ENCODE measurements around the gene HOXB13.

The HOXB13 gene

DNA sequence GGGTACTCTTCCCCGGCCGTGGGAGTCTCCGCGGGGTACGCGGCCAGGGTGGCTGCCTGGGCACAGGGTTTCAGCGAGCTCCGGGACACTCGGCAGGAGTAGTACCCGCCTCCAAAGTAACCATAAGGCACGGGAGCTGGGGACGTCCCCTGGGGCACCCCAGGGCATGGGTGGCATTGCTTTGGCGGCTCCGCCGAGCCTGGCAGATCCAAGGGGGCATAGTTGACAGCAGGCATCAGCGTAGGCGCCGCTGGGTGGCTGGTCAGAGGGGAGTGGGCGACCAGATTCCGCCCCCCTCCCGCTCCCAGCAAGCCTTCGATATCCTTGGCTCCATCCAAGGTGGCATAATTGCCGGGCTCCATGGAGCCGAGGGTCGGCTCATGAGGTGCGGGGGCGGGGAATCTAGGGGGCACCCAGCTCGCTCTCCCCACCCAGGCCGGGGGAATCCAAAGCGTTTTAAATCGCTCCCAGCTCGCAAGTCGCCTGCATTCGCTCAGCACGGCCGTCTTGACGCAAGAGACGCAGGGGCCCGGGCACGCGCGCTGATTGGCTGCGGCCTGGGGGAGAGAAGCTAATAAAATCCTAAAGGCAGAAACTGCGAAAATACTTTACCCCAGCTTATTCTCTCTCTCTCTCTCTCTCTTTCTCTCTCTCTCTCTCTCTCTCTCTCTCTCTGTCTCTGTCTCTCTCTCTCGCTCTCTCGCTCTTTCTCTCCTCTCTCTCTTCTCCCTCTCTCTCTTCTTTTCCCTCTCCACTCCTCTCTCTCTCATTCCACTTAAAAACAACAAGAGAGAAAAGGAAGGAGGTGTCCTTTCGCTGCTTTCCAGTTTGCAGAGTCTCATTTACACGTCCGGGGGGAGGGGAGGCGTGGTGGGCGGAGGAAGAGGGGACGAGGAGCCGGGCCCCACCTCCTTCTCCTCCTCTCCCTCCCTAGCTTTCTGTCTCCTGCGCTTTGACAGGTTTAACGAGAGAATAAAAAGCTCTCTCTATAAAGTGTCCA is at the start of gene HOXB13:
TSS of gene HOXB13 (minus strand) at position 519 of the 1,000 bp plus-strand sequence. CDS start at position 362, 157 bp downstream.
- DNase-seq (ENCODE audit: low spot score) = no peak

DNA sequence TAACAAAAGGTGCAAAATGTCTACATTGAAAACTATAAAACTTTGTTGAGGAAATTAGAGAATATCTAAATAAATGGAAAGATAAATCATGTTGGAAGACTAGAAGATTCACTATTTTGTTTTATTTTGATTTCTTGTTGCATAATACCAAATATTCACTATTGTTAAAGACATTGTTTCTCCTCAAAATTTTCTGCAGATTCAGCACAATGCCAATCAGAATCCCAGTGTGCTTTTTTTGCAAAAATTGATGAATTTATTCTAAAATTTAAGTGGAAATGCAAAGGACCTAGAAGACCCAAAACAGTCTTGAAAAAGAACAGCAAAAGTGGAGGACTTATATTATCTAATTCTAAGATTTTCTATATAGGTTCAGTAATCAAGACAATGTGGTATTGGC is 48.1 kb upstream of the HOXB13 start:
- no peak for DNase-seq (ENCODE audit: low spot score)

DNA sequence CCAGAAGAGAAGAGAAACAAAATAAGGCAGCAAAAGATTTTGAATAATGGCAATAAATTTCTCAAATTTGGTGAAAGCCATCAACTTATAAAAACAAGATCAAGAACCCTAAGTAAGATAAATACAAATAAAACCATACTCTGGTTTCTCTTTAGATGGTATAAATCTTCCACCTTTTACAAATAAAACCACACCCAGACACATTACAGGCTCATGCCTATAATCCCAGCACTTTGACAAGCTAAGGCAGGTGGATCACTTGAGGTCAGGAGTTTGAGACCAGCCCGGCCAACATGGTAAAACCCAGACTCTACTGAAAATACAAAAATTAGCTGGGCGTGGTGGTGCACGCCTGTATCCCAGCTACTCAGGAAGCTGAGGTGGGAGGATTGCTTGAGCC is 44.7 kb upstream of the HOXB13 start:
- no peak for DNase-seq (ENCODE audit: low spot score)

DNA sequence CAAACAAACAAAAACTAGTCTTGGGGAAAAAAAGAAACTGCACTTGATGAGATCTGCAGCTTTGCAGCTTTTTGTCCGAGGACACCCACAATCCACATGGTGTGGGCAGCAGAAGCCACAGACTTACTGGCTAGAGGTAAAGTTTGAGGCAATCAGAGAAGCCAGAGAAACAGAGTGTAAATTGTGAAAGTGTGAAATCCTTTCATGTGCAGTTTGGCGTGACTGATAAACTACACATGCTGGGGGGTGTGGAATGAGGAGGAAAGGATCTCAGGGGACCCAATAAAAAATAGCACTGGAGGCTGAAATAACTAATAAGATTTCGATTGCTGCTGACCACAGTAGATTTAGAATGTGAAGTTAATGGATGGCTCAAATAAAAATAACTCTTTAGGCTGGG is 42.4 kb upstream of the HOXB13 start:
- no peak for DNase-seq (ENCODE audit: low spot score)

DNA sequence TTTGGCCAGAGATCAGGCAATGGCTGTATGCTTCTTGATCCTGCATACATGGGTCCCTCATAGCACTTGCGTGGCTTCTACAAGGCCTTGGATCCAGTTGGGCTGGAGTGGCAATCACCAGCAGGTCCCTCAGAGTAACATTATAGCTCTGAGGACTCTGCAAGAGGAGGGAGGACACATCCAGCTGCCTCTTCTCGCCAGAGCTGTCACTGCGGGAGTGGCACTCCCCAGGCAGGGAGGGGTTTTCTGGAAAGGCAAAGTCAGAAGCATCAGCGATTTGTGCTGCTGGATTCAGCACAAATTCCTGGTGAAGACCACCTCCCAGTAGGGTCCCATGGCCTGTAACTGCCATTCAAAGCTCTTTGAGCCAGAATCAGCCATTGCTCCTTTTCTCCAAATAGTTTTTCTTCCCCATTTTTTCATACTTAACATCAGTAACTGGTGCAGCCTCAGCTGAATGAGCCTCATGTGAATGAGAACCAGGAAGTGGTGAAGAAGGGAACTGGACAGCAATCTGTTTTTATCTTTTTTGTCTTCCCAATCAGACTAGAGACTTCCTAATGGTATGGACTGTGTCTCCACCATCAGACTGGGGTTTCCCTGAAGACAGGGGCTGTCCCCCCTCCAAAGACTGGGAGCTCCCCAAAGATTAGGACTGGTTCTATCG is 40.6 kb upstream of the HOXB13 start:
- DNase-seq (ENCODE audit: low spot score) = no peak

DNA sequence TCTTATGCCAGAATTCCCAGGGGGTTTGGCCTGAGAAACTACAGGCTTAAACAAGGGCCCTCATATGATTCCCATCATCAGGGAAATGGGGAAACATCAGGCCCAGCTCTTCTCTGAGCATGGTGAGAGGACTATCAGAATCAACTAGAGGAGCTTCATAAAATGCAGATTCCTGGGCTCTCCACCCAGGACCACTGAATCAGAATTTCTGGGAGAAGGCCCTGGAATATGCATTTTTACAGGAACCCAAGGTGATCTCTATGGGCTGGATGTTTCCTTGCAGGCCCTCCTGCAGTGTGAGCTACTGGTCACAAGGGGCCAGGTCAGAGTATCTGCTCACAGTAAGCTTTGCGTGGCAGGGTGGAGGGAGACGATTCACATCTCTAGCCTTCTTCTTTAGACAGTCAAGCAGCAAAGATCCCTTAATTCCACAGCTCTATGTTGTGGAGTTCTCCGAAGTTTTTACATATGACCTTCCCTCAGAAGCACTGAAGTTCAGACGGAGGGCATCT is 38.8 kb upstream of the HOXB13 start:
- DNase-seq (ENCODE audit: low spot score) = no peak

DNA sequence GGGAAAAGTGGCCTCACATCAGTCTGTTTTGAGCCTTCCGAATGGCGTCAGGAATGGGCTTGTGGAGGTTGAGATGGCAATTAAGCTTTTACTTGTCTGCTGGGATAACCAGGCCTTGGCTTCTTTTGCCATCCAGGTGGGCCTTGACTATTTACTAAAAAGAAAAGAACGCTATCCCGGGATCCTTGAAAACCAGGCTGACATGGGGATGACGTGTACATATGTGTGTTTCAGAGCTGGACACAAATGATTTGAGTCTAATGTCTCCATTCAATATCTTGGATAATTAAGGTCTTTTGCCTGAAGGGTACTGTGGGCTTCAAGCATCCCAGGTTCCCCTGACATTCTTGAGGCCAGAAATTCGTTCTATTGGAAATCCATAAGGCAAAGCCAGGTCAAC is 32.6 kb upstream of the HOXB13 start:
- DNase-seq (ENCODE audit: low spot score) = no peak

DNA sequence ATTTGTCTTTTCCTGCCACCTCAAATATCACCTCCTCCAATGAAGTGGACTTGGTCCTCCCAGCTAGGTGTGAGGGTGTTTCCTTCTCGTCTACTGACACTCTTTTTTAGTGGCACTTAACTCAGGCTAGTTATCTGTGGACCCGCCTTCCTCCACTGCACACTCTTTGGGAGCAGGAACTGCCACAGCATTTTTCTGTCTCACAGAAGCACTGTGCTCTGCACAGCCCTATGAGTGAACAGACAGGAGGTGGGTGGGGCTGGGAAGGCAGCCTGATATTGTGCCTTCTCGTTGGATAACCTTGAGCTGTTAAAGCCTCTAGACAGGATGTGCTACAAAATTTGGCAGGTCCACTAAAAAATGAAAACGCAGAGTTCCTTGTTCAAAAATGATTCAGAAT is 31.9 kb upstream of the HOXB13 start:
- no peak for DNase-seq (ENCODE audit: low spot score)

DNA sequence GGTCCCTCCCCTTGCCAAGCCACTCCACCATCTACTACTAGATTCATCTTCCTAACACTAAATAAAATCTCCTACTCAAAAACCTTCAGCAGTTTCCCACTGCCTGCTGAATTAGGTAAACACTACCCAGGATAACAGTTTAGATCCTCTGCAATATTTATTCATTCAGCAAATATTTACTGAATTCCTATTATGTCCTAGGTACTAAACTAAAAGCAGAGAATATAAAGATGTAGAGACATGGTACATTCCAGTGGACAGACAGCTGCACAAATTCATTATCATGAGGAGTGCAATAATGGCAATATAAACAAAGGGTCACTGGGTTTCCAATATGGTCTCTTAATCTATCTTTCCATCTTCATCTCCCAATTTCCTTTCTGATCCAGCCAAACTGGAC is 30.7 kb upstream of the HOXB13 start:
- DNase-seq (ENCODE audit: low spot score) = no peak

DNA sequence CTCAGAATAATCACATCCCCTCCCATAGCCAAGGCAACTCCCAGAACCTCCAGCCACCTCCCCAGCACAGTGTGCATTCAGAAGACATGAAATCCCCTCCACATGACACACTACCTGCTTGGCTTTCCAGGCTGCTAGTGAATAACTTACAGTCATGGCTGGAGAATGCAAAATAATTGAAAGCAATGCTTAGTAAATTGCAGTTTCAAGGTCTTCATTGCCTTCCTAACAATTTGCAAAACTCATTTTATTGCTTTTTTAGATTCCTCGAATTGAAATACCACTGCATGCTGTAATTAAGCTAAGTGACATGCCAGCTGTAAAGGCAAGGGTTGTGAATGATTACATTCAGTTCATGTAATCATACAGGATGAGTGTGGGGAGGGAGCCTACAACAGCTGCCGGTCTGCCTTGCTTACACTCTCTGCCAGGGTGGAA is 29.0 kb upstream of the HOXB13 start:
- no peak for DNase-seq (ENCODE audit: low spot score)

DNA sequence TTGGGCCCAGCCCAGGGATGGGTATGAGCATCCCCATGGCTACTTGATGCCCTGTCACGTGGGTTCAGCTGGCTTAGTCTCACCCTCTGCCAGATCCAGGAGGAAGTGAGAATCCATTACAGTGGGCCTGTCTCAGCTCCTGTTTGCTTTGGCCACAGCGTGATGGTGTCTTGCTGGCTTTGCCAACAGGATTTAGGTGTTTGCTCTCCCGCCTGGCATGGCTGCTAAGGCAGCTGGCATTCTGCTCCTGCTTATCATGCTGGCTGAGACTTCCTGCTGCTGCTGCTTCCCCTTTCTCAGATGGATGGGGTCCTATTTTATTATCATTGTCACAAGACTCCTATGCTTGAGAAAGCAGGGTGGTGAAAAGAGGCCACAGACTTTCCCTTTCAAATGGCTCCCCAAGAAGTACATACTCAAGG is 28.3 kb upstream of the HOXB13 start:
- no peak for DNase-seq (ENCODE audit: low spot score)

DNA sequence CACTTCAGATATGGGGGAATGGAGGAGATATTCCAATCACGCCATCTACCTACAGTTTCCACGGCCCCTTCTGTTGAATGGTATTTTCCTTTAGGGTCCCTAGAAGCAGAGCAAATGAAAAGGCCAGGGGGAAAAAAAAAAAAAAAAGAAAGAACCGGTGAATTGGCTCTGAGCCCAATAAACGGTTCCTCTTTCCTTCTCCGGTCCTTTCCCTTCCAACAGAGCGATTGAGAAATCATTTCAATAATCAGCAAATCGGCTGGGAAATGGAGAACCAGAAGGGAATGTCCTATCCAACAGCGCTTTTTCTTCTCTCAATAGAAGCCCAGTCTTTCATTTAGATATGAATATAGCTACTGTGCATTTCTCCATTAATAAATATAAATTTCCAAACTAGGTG is 26.8 kb upstream of the HOXB13 start:
- no peak for DNase-seq (ENCODE audit: low spot score)

DNA sequence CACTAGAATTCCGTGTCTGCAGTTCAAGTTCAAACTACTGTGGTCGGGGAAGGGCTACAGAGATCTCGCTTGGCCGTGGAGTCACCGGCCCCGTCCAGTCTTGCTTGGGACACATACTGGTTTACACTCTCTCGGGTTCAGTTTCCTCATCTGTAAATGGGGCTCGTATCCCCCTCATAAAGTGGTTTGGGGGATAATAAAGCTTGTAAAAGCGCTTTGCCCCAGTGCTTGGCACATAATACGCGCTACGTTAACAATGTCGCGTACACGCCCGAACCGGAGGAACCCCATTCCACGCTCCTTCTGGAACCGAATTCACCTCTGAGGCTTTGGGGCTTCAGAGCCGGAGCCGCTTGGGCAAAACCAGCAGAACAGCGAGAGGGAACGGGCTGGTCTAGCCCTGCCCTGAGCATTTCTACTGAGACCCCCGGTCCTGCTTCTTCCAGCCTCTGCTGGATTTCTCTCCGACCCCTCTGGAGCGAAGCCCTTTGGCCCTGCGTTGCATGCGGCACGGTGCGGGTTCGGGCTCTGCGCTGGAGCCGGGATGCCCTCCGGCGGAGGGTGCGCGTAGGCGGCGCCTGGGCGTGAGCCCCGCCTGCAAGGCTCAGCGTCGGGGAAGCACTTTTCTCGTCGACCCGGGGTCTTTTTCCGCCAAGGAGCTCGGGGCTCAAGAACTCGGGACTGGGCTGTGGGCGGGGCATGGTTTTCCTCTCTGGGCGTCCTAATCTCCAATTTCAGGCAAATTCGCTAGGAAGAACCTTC is 26.1 kb upstream of the HOXB13 start:
- no peak for DNase-seq (ENCODE audit: low spot score)

DNA sequence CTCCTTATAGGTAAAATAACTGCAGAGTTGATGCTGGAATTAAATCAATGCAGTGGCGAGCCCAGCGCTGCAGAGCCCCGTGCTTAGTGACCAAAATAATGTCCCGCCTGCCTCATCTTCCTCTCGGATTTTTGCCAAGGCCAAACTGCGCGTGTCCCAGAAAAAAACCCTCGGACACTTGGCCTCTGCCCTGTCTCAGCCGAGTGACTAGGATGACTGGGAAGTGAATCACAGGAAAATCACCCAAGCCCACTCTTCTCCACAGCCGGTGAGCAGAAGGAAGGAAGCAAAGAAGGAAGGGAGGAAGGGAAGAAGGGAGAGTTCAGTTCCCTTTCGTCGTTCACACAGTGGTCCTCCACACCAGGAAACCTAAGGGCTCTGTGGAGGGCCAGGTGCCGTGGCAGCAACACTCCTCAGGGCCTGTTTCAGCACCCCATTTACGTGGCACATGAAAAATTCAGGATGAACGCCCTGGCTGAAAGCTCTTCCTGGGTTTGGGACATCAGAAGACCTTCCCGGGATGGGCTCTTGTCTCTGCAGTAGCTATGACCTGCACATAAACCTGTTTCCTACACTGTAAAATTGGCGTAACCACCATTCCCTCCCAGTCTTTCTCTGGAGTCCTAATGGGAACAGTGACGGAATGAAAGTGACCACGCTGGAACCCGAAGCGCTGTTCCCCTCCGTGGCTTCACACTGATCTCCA is 25.4 kb upstream of the HOXB13 start:
- no peak for DNase-seq (ENCODE audit: low spot score)

DNA sequence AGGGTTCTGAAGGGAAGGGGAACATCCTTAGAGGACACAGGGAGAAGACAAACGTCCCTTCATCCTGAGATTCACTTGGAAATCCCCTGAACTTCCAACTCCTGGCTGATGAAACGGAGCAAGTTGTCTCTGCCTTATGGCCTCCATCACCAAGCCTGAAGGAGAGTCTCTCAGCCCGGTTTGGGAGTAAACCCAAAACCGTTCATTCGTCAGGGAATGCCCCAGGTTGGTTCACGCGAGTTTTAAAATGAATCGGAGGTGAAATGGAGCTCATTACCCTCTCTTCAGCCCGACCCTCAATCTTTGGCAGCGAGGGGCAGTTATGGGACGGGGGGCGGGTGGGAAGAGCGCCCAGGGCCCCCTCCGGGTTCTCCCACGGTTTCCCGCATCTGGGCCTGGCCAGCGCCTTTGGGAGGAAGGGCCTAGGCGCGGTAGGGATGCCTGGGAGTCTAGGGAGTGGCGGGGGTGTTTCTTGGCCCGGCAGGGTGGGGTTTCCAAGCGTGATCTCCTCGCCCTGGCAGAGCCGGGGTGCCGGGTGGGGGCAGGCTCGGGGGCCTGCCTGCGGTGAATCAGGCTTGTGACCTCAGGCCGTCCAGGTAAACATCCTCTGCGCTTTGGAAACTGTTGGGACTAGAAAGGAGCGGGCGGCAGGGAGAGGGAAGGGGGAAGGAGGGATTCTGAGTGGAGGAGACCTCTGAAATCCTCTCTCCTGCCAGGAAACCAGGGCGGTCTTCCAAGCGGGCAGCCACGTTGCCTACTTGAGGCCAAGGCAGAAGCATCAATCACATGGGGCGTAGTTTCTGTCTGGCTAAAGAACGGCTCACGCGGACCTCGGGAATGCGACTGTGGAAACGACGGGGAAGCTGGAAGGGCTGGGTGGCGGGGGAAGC is 24.1 kb upstream of the HOXB13 start:
- DNase-seq (ENCODE audit: low spot score) = no peak

DNA sequence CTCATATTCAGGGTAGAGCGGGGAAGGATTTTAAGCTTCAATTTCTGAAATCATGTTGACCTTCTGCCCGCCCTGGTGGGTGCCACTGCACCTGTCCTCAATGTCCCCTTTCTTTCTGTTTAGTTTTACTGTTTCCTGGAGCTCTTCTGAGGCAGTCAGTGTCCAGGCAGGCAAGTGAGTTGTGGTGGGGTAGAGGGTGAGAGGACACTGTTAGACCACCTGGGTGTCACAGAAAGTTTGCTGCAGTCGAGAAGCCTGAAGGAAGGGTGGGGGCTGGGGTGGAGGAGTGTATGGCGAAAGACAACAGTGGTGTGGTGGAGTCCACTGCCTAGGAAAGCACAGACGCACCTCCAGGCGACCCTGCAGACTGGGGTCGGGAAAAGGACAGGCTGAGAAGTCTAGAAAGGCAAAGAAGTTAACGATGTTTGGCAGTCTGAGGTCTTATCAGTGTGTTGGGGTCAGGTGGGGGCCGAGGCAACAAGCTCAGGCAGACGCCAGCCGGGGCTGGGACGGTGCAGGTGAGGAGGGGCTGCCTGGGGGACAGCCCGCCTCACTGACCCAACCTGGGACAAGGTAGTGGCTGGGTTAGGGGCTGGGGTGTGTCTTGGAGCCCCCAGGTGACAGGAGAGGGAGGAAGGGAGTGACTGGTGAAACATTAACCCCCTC is 23.3 kb upstream of the HOXB13 start:
- DNase-seq (ENCODE audit: low spot score) = no peak

DNA sequence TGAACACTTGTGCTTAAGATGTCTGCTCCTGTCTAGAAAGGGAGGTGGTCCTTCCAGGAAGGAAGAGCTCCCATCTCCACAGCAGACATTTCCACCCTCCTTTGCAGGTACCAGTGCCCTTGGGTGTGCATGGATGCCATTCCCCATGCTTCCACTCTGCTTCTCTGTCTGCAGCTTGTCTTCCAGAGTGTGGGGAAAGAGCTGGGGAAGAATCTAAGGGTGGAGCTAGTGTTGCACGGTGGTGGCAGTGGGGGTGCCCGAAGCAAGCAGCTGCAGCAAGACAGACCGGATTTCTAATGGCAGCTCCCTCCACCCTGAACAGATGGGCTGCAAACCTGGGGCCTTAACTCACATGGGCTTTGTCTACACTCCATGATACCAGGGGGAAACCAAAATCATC is 22.6 kb upstream of the HOXB13 start:
- DNase-seq (ENCODE audit: low spot score) = no peak

DNA sequence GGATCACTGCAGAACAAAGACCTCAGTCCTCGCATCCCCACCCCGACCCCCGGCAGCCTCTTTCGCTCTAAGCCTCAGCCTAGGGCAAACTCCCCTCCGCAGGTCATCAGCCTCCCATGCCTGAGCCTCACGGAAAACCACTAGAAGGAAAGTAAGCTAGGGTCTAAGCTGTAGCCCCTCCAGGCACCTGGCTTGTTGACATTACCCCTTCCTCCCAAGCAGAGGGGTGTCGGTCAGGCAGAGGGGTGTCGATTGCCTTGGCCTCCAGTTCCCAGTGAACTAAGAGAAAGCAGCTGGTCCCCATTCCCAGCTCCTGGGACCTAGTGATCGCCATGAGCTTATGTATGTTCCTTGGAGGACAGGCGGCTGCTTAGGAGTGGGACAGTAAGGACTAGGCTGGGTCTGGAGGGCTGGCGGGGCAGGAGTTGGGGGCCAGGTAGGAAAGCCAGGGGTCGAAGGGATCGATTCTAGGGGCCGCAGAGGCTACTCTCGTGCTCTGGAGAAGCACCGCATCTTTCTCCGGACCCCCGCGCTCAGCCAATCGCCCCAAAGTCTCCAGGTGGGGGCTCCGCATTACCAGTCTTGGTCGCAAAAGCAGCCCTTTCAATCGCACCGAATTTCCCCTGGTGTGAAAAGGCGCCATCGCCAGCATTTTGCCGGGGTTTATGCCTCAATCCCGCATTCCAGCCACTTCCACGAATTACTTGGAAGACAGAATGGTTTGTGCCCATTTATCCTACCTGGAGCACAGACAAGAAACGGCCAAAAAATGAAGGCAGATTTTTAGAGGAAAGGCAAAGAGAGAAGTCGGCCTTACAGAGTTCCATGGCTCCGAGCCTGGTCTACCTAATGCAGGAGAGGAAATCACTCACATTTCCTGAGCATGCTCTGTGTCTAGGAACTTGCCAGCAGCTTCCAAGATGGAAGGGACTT is 21.3 kb upstream of the HOXB13 start:
- DNase-seq (ENCODE audit: low spot score) = no peak

Data from left forelimb (tissue), 1 donor.